HEK293 (cell line): ENCODE measurements around the gene LITAFD.
A peak's percentile ranks its signal among the peaks of the same experiment; 100 is the strongest.

Experiments
- CTCF ChIA-PET: fragments of 350-600 bp; formaldehyde crosslinking; extraction: SDS; loops from one replicate; lab custom pipeline; 2021; ENCODE audit warnings: antibody characterized with exemption; lab: Yijun Ruan, JAX
- POLR2A ChIA-PET: fragments of 300-600 bp; formaldehyde crosslinking; extraction: SDS; loops from one replicate; lab custom pipeline; 2020; ENCODE audit warnings: antibody characterized with exemption, inconsistent platforms; lab: Yijun Ruan, JAX
- H3K27ac ChIP-seq: fragments of 200-500 bp; sonication (Bioruptor generic); 2 replicates; pipeline ENCODE4 v1.5.1; 2014; ENCODE audit warnings: low read depth, low read length, control low read depth, inconsistent platforms; ENCODE audit errors: extremely low read depth
- H3K36me3 ChIP-seq, 2 experiments: fragments of 200-500 bp in 1 of 2; sonication (Bioruptor generic) in 1 of 2; 1 replicate in 1 of 2; 2 replicates in 1 of 2; pipeline ENCODE4 v1.5.1; 2014 to 2017; ENCODE audit warnings: inconsistent platforms in 2 of 2, low read length in 2 of 2; ENCODE audit not compliant: control insufficient read depth in 2 of 2, insufficient read depth in 1 of 2
- H3K4me1 ChIP-seq: fragments of 200-500 bp; sonication (Bioruptor generic); 2 replicates; pipeline ENCODE4 v1.5.1; 2014; ENCODE audit warnings: mild to moderate bottlenecking, low read length, inconsistent platforms; ENCODE audit not compliant: control insufficient read depth, insufficient read depth
- H3K4me3 ChIP-seq: 2 replicates; pipeline ENCODE4 v1.5.1; 2011; ENCODE audit warnings: low read depth, mild to moderate bottlenecking, control low read depth, low read length, moderate library complexity
- H3K9me3 ChIP-seq: fragments of 200-500 bp; sonication (Bioruptor generic); 2 replicates; pipeline ENCODE4 v1.5.1; 2014; ENCODE audit warnings: low read depth, low read length, inconsistent platforms; ENCODE audit not compliant: control insufficient read depth, insufficient read depth
- CTCF ChIP-seq: fragments of 450-650 bp; formaldehyde crosslinking; IDR thresholded peaks from 2 replicates; pipeline ENCODE4 v1.5.1; 2016; ENCODE audit warnings: missing biosample characterization, missing genetic modification characterization
- EGR2 ChIP-seq: fragments of 450-650 bp; formaldehyde crosslinking; IDR thresholded peaks from 2 replicates; pipeline ENCODE4 v1.5.1; 2016; ENCODE audit warnings: low read depth, missing biosample characterization, missing genetic modification characterization
- HIC1 ChIP-seq: fragments of 450-650 bp; formaldehyde crosslinking; IDR thresholded peaks from 2 replicates; pipeline ENCODE4 v1.5.1; 2016; ENCODE audit warnings: missing biosample characterization, missing genetic modification characterization
- IKZF3 ChIP-seq: fragments of 450-650 bp; IDR thresholded peaks from 2 replicates; pipeline ENCODE4 v1.5.0; 2018; ENCODE audit warnings: missing biosample characterization, mild to moderate bottlenecking, missing genetic modification characterization, moderate library complexity
- PRDM6 ChIP-seq: fragments of 450-650 bp; formaldehyde crosslinking; IDR thresholded peaks from 2 replicates; pipeline ENCODE4 v1.5.1; 2017; ENCODE audit warnings: missing biosample characterization, missing genetic modification characterization
- RBAK ChIP-seq: fragments of 450-650 bp; formaldehyde crosslinking; IDR thresholded peaks from 2 replicates; pipeline ENCODE4 v1.5.1; 2016; ENCODE audit warnings: missing biosample characterization, missing genetic modification characterization
- ZBTB26 ChIP-seq: fragments of 450-650 bp; formaldehyde crosslinking; optimal IDR thresholded peaks from 2 replicates; pipeline ENCODE3; 2016; ENCODE audit warnings: missing biosample characterization, mild to moderate bottlenecking, missing genetic modification characterization
- ZBTB6 ChIP-seq: fragments of 450-650 bp; formaldehyde crosslinking; IDR thresholded peaks from 2 replicates; pipeline ENCODE4 v1.5.1; 2017; ENCODE audit warnings: missing biosample characterization, missing genetic modification characterization
- ZBTB8A ChIP-seq: fragments of 450-650 bp; formaldehyde crosslinking; IDR thresholded peaks from 2 replicates; pipeline ENCODE4 v1.5.1; 2016; ENCODE audit warnings: missing biosample characterization, missing genetic modification characterization
- ZFP3 ChIP-seq: fragments of 450-650 bp; formaldehyde crosslinking; IDR thresholded peaks from 2 replicates; pipeline ENCODE4 v1.5.1; 2016; ENCODE audit warnings: low read depth, missing biosample characterization, missing genetic modification characterization
- ZNF302 ChIP-seq: fragments of 450-650 bp; formaldehyde crosslinking; IDR thresholded peaks from 2 replicates; pipeline ENCODE4 v1.5.1; 2016; ENCODE audit warnings: missing biosample characterization, missing genetic modification characterization, low read depth
- ZNF335 ChIP-seq: fragments of 450-650 bp; formaldehyde crosslinking; conservative IDR thresholded peaks from 2 replicates; pipeline ENCODE4 v1.5.1; 2016; ENCODE audit warnings: missing biosample characterization, missing genetic modification characterization
- ZNF473 ChIP-seq: fragments of 450-650 bp; formaldehyde crosslinking; IDR thresholded peaks from 2 replicates; pipeline ENCODE4 v1.5.1; 2017; ENCODE audit warnings: missing biosample characterization, missing genetic modification characterization
- ZNF621 ChIP-seq: fragments of 450-650 bp; formaldehyde crosslinking; IDR thresholded peaks from 2 replicates; pipeline ENCODE4 v1.5.1; 2017; ENCODE audit warnings: missing biosample characterization, missing genetic modification characterization
- ZNF624 ChIP-seq: fragments of 450-650 bp; formaldehyde crosslinking; IDR thresholded peaks from 2 replicates; pipeline ENCODE4 v1.5.1; 2017; ENCODE audit warnings: missing biosample characterization, missing genetic modification characterization
- ZNF747 ChIP-seq: fragments of 450-650 bp; formaldehyde crosslinking; IDR thresholded peaks from 2 replicates; pipeline ENCODE4 v1.5.1; 2016; ENCODE audit warnings: missing biosample characterization, missing genetic modification characterization

The LITAFD gene

GRCh38 chr16:8867216-8867931, 14.8 kb upstream of the LITAFD start (continued):
- TF ChIP-seq HIC1 (tag by site-specific recombination) (peak; percentile 21; the same call in 1 of the 2 replicates), CTCF (no peak)

GRCh38 chr16:8867932-8868415, 14.2 kb upstream of the LITAFD start:
- peak; percentile 64 for TF ChIP-seq PRDM6 (tag by site-specific recombination)
- TF ChIP-seq ZNF624 (tag by site-specific recombination) = no peak
- peak; percentile 71; the same call in 1 of the 2 replicates for TF ChIP-seq ZBTB6 (tag by site-specific recombination)
- no peak for TF ChIP-seq RBAK (tag by site-specific recombination)
- peak; percentile 45; the same call in 1 of the 2 replicates for TF ChIP-seq EGR2
- TF ChIP-seq IKZF3 (tag by site-specific recombination) = no peak
- TF ChIP-seq ZFP3 (tag by site-specific recombination) = 0 out of 2 replicates have a peak, but pooled peaks have one; percentile 7
- no peak for TF ChIP-seq ZNF747 (tag by site-specific recombination)
- no peak for TF ChIP-seq ZNF302 (tag by site-specific recombination)
- TF ChIP-seq ZNF621 = no peak
- no peak for TF ChIP-seq ZNF473 (tag by site-specific recombination)
- TF ChIP-seq ZBTB8A (tag by site-specific recombination) = peak; percentile 98
- peak; percentile 86 for TF ChIP-seq ZNF335 (tag by site-specific recombination)
- TF ChIP-seq ZBTB26 (tag by site-specific recombination) = peak; percentile 49
- peaks cover 11% of the 10 kb centered on the region for H3K4me1 ChIP-seq
- ChIA-PET POLR2A (interaction anchor here (0.6 to 2.4 kb wide), 12 partner anchors 13 to 224 kb away, joined by 3 to 21 read pairs (median 4); partner anchors contain the start of genes ABAT, HAPSTR1, PMM2 and TMEM186), CTCF (no interaction called here)
- peak overlapping the region; percentile 75 for H3K4me3 ChIP-seq
- no peaks in the 10 kb centered on the region for H3K9me3 ChIP-seq
- peak overlapping the region; percentile 90 for H3K27ac ChIP-seq
- H3K36me3 ChIP-seq = peaks cover 0 to 14% of the 10 kb centered on the region in 2 experiments; a peak in 2 of 3 replicates
